ENCODE data around the gene ADRM1.

The ADRM1 gene

GRCh38 chr20:62356589-62357186 lies 53.9 kb downstream of the ADRM1 start:
- peak; percentile 32 for DNase-seq

GRCh38 chr20:62357187-62357667 lies 54.4 kb downstream of the ADRM1 start:
- peak; percentile 14 for DNase-seq

- DNase-seq: peak; percentile 14
These were observed 54.9 kb downstream of the ADRM1 start for GRCh38 chr20:62357681-62358080.
